Heart left ventricle (tissue), 16 donors: ENCODE measurements around the gene RGSL1. TPM values are rescaled to one million over a fixed set of nuclear protein-coding genes. Genes with fewer than 3 reads are reported as not detected.
A peak's percentile ranks its signal among the peaks of the same experiment; 100 is the strongest.

Source experiments
- ATAC-seq, 4 donors: fragments of 200-7000 bp; cut with Tn5 transposase; one replicate each; pipeline ENCODE4 v1.9.1; 2020 to 2022; ENCODE audit warnings: moderate library complexity in 4 of 4, mild to moderate bottlenecking in 3 of 4, moderate number of reproducible peaks in 1 of 4
- DNase-seq, 5 donors: peaks; one replicate each; pipeline ENCODE4 v3.0.0-alpha.2; 2020
- H3K27ac ChIP-seq, 12 donors: fragments of 200-600 bp; sonication (generic) in 4 of 12; one replicate each; pipeline versions ENCODE4 v1.5.0 to v1.8.0; 2016 to 2022; ENCODE audit warnings: mild to moderate bottlenecking in 2 of 12
- H3K27me3 ChIP-seq, 9 donors: fragments of 200-600 bp; sonication (generic) in 2 of 9; one replicate each; pipeline versions ENCODE4 v1.5.1 to v1.8.0; 2016 to 2022; ENCODE audit warnings: mild to moderate bottlenecking in 3 of 9
- H3K36me3 ChIP-seq, 9 donors: fragments of 200-600 bp; sonication (generic) in 2 of 9; one replicate each; pipeline versions ENCODE4 v1.5.0 to v1.8.0; 2018 to 2022; ENCODE audit warnings: mild to moderate bottlenecking in 2 of 9
- H3K4me1 ChIP-seq, 12 donors: fragments of 200-600 bp; sonication (generic) in 4 of 12; one replicate each; pipeline versions ENCODE4 v1.5.0 to v1.8.0; 2016 to 2022; ENCODE audit warnings: mild to moderate bottlenecking in 3 of 12
- H3K4me3 ChIP-seq, 12 donors: fragments of 200-600 bp; sonication (generic) in 4 of 12; one replicate each; pipeline versions ENCODE4 v1.5.0 to v1.8.0; 2017 to 2022; ENCODE audit warnings: mild to moderate bottlenecking in 9 of 12, moderate library complexity in 4 of 12
- H3K9me3 ChIP-seq, 12 donors: fragments of 200-600 bp; sonication (generic) in 4 of 12; one replicate each; pipeline versions ENCODE4 v1.5.0 to v1.8.0; 2016 to 2022; ENCODE audit warnings: mild to moderate bottlenecking in 1 of 12
- CTCF ChIP-seq, 12 donors: fragments of 200-600 bp; sonication (generic) in 4 of 12; IDR thresholded peaks; one replicate each; pipeline versions ENCODE4 v1.5.0 to v1.8.0; 2018 to 2022; ENCODE audit warnings: antibody characterized with exemption in 12 of 12, mild to moderate bottlenecking in 5 of 12
- POLR2A ChIP-seq, 2 donors: fragments of 450-650 bp; IDR thresholded peaks; one replicate each; pipeline ENCODE4 v1.6.1; 2017; ENCODE audit warnings: antibody characterized with exemption in 2 of 2, mild to moderate bottlenecking in 2 of 2, moderate library complexity in 2 of 2
- WGBS, 4 donors: extraction: QIAGEN DNeasy Blood & Tissue Kit in 2 of 4; methylation state at CpG; one replicate each; pipeline versions ENCODE4 v1.1.5 to v1.1.7; 2013 to 2018; 5-methylcytosine and 5-hydroxymethylcytosine counted together
- intact Hi-C, 10 donors: fragments of 100-400 bp; cut with DNase I; formaldehyde crosslinking; loops; one replicate each; pipeline versions ENCODE4 v1.11.1 to v1.14.2; 2022
- polyA plus RNA-seq, 2 donors: library from polyadenylated mRNA; stranded (reverse); fragments of 200-250 nt; gene quantifications; one replicate each; pipeline ENCODE4 v1.2.3, GENCODE V29; 2013
- total RNA-seq, 9 donors: library from RNA; depleted of rRNA in 2 of 9; stranded (reverse); fragments of >200 nt in 2 of 9; fragmentation: NEBNext Ultra II Directional in 3 of 9; extraction: Animal tissue kit (Norgen Biotek cat#: 25700) in 3 of 9; gene quantifications; one replicate each; pipeline versions ENCODE4 v1.1.0 to v1.2.4, GENCODE V29; 2016 to 2023
- donor health status: ischemic (EF 13 %, LVEDD 7.1; RV severe dilation, severe dysfunction).
- donor health status: healthy with polysubstance abuse.
- donor health status: DM: no; HTN: yes; CAD: no.
- donor health status: DM: no; HTN: no; CAD: no.
- donor health status: ischemic (EF 25% LVEDD 6.9; RV normal size, moderate dysfunction).
- donor health status: ischemic (EF 25% LVEDD 5.7; RV mildly dilated, moderate dysfunction).
- donor health status: healthy.
- donor health status: DM: yes; HTN: yes; CAD: no.
- donor health status: ischemic (EF 35%, LVEDD 5.7; RV mildly dilated, moderate dysfunction).
- donor health status: nonischemic (EF 11% LVEDD 7.7; RV severe dilation, severe dysfunction).
- donor health status: DM: yes; HTN: yes; CAD: no.
- donor health status: PGD.
- donor health status: ischemic (EF 29% LVEDD 5.4; RV normal size, mild dysfunction).
- donor health status: nonischemic (EF 23%, LVEDD 6.1; RV moderate dilation, normal function).

Gene RGSL1
- total and polyA plus RNA-seq, 11 donors, result not detected

- TF ChIP-seq POLR2A (IDR thresholded peaks at IDR 0.05) (no peak), CTCF (IDR thresholded peaks at IDR 0.05) (no peak)
- Histone ChIP-seq H3K36me3 (peaks cover 0 to 25% (median 5%) of the 10 kb centered on the region in 9 donors), H3K9me3 (no peaks in the 10 kb centered on the region), H3K27ac (peak overlapping the region in 11 of 12 donors; percentile 5 to 76 (median 33)), H3K4me3 (peak overlapping the region in 8 of 12 donors; percentile 54 to 94 (median 70)), H3K4me1 (peaks cover 0 to 66% (median 21%) of the 10 kb centered on the region in 12 donors), H3K27me3 (no peaks in the 10 kb centered on the region)
- DNase-seq (no peak), ATAC-seq (no peak)
- 46 to 68% (median 56%) methylated on average over 4 of the region's 4 CpGs for WGBS, 4 donors
- intact Hi-C loops, result loop anchor here in 8 of 10 donors (1.0 to 5.0 kb wide), 7 partner anchors 75 to 520 kb away; no protein-coding TSS in a partner anchor
Measured at GRCh38 chr1:182601913-182602312, 152.0 kb downstream of the RGSL1 start.

- H3K27ac ChIP-seq, result peak overlapping the region in 11 of 12 donors; percentile 5 to 76 (median 52)
- WGBS, 4 donors, result 44 to 60% (median 51%) methylated on average over 10 of the region's 10 CpGs
- no peaks in the 10 kb centered on the region for H3K27me3 ChIP-seq
- peaks cover 0 to 25% (median 5%) of the 10 kb centered on the region in 9 donors for H3K36me3 ChIP-seq
- TF ChIP-seq CTCF (IDR thresholded peaks at IDR 0.05), result no peak
- no peaks in the 10 kb centered on the region for H3K9me3 ChIP-seq
- peaks cover 0 to 72% (median 21%) of the 10 kb centered on the region in 12 donors for H3K4me1 ChIP-seq
- peak overlapping the region; percentile 33 to 94 (median 60) for H3K4me3 ChIP-seq
- intact Hi-C loops, result loop anchor here in 3 of 10 donors (5.0 kb wide), 2 partner anchors 74 to 521 kb away; no protein-coding TSS in a partner anchor
- ATAC-seq (no peak), DNase-seq (no peak)
Measured at GRCh38 chr1:182602935-182603645, 153.1 kb downstream of the RGSL1 start.

GRCh38 chr1:182603646-182604174, 153.8 kb downstream of the RGSL1 start:
- intact Hi-C loops, result loop anchor here in 3 of 10 donors (1.0 to 5.0 kb wide), 3 partner anchors 12 to 521 kb away; no protein-coding TSS in a partner anchor
- H3K9me3 ChIP-seq, result no peaks in the 10 kb centered on the region
- no peak for TF ChIP-seq CTCF (IDR thresholded peaks at IDR 0.05)
- TF ChIP-seq POLR2A (IDR thresholded peaks at IDR 0.05), result no peak
- DNase-seq, result no peak
- H3K36me3 ChIP-seq, result peaks cover 0 to 25% (median 5%) of the 10 kb centered on the region in 9 donors
- WGBS, 4 donors, result 3 to 15% (median 4%) methylated on average over 10 to 12 of the region's 12 CpGs
- H3K27ac ChIP-seq, result peak overlapping the region in 11 of 12 donors; percentile 5 to 76 (median 52)
- no peaks in the 10 kb centered on the region for H3K27me3 ChIP-seq
- peaks cover 0 to 66% (median 21%) of the 10 kb centered on the region in 12 donors for H3K4me1 ChIP-seq
- H3K4me3 ChIP-seq, result peak overlapping the region; percentile 33 to 94 (median 60)
- peak in 1 of 4 donors; percentile 8 for ATAC-seq
